PC-9 (cell line): Measurements from ENCODE around the gene PBX1. TPM values are rescaled to one million over a fixed set of nuclear protein-coding genes. Genes with fewer than 3 reads are reported as not detected.

Experiments
- BruUV-seq: library from RNA; stranded (reverse); fragments of 400-500 nt; replicated peaks from 2 replicates; lab custom pipeline; 2021; lab: Mats Ljungman, UMichigan
- CTCF ChIA-PET: fragments of 300-600 bp; sonication (Branson Sonifier 250); formaldehyde crosslinking; loops from one replicate; lab custom pipeline; 2022; ENCODE audit warnings: antibody characterized with exemption; lab: Charles Lee
- POLR2A ChIA-PET: fragments of 300-600 bp; sonication (Branson Sonifier 250); formaldehyde crosslinking; loops from one replicate; lab custom pipeline; 2022; ENCODE audit warnings: antibody characterized with exemption; ENCODE audit not compliant: unreplicated experiment; lab: Charles Lee
- DNase-seq, 2 experiments: peaks; one replicate each; pipeline versions ENCODE4 v3.0.0 to v3.0.0-alpha.2; 2015 to 2022; ENCODE audit warnings: mixed read lengths in 1 of 2
- H2AFZ ChIP-seq: fragments of 200-600 bp; sonication (generic); 2 replicates; pipeline ENCODE4 v1.8.1; 2017; ENCODE audit warnings: antibody characterized with exemption
- H3F3A ChIP-seq: fragments of 200-600 bp; sonication (generic); 2 replicates; pipeline ENCODE4 v1.8.1; 2017; ENCODE audit warnings: antibody characterized with exemption, mild to moderate bottlenecking, low read depth; ENCODE audit not compliant: insufficient read depth
- H3K27ac ChIP-seq: fragments of 200-600 bp; sonication (generic); 2 replicates; pipeline ENCODE4 v1.6.1; 2016; ENCODE audit warnings: mixed run types
- H3K27me3 ChIP-seq: fragments of 200-600 bp; sonication (generic); 2 replicates; pipeline ENCODE4 v1.6.1; 2016; ENCODE audit warnings: low read depth, mixed run types; ENCODE audit not compliant: insufficient read depth
- H3K36me3 ChIP-seq: fragments of 200-600 bp; sonication (generic); 2 replicates; pipeline ENCODE4 v1.6.1; 2016; ENCODE audit warnings: low read depth, mixed run types
- H3K4me1 ChIP-seq: fragments of 200-600 bp; sonication (generic); replicated peaks from 2 replicates; pipeline ENCODE4 v1.6.1; 2016; ENCODE audit warnings: mixed run types; ENCODE audit not compliant: insufficient read depth
- H3K4me2 ChIP-seq: fragments of 200-600 bp; sonication (generic); 2 replicates; pipeline ENCODE4 v1.6.1; 2017; ENCODE audit warnings: mixed run types
- H3K4me3 ChIP-seq: fragments of 200-600 bp; sonication (generic); 2 replicates; pipeline ENCODE4 v1.6.1; 2016; ENCODE audit warnings: mixed run types
- H3K79me2 ChIP-seq: fragments of 200-600 bp; sonication (generic); 2 replicates; pipeline ENCODE4 v1.6.1; 2017; ENCODE audit warnings: low read depth, mixed run types
- H3K9me2 ChIP-seq: fragments of 200-600 bp; sonication (generic); 2 replicates; pipeline ENCODE4 v1.8.1; 2017; ENCODE audit warnings: mild to moderate bottlenecking; ENCODE audit not compliant: insufficient read depth
- H3K9me3 ChIP-seq: fragments of 200-600 bp; sonication (generic); 2 replicates; pipeline ENCODE4 v1.8.1; 2016; ENCODE audit warnings: low read depth; ENCODE audit not compliant: insufficient read depth
- H4K20me1 ChIP-seq: fragments of 200-600 bp; sonication (generic); 2 replicates; pipeline ENCODE4 v1.8.1; 2017; ENCODE audit not compliant: insufficient read depth
- CTCF ChIP-seq: fragments of 200-600 bp; sonication (generic); conservative IDR thresholded peaks from 2 replicates; pipeline ENCODE4 v1.6.1; 2017; ENCODE audit warnings: mixed run types, antibody characterized with exemption, mild to moderate bottlenecking, moderate library complexity
- EZH2 ChIP-seq: fragments of 200-600 bp; sonication (generic); IDR thresholded peaks from 2 replicates; pipeline ENCODE4 v1.8.0; 2017; ENCODE audit warnings: antibody characterized with exemption, low read depth
- intact Hi-C: fragments of 100-400 bp; cut with micrococcal nuclease; formaldehyde crosslinking; loops from one replicate; pipeline ENCODE4 v1.10.0; 2022; ENCODE audit not compliant: unreplicated experiment
- total RNA-seq: library from RNA; stranded (reverse); gene quantifications from 2 replicates; pipeline ENCODE4 v1.2.3, GENCODE V29; 2021

PBX1 gene
- total RNA-seq, 1 experiment from 2014 or later = 57.7 TPM

DNA sequence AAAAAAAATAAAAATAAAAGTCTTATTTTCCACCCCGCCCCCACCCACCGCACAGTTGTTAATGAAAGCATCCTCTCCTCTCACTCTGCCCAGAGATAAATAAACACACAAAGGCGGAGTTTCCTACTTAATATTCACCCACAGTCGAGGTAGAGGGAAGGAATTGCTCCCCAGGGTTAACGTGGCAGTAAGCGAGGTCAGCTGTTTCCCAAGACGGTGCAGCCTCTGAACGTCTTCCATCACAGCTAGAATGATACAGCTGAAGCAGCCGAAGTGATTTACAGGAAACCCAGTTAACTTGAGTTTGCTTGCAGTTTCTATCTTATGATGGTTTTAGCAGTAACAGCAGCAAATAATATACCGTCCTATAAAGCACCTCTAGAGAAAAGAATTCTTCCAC lies 283.9 kb downstream of the PBX1 start:
- DNase-seq = no peak
- Histone ChIP-seq H3K27ac (no peak overlapping the region), H3K36me3 (0 out of 2 replicates have a peak, but pooled peaks cover 6% of the 10 kb centered on the region), H3K4me2 (no peak overlapping the region), H3K9me2 (0 out of 2 replicates have a peak, but pooled peaks cover 3% of the 10 kb centered on the region), H2AFZ (no peak overlapping the region), H4K20me1 (no peaks in the 10 kb centered on the region), H3K9me3 (no peaks in the 10 kb centered on the region), H3K27me3 (no peaks in the 10 kb centered on the region), H3K4me3 (no peak overlapping the region), H3F3A (no peaks in the 10 kb centered on the region), H3K4me1 (no peaks in the 10 kb centered on the region), H3K79me2 (no peaks in the 10 kb centered on the region)
- intact Hi-C loops = no loop called here
- CTCF ChIA-PET = interaction anchor here (0.6 kb wide), 1 partner anchor 895 kb away, joined by 3 read pairs; no protein-coding TSS in a partner anchor
- POLR2A ChIA-PET = no interaction called here
- BruUV-seq = no TSS peak
- no peak for TF ChIP-seq CTCF
- no peak for TF ChIP-seq EZH2

GRCh38 chr1:164843743-164844500 lies 284.9 kb downstream of the PBX1 start:
- H3K36me3 ChIP-seq = 0 out of 2 replicates have a peak, but pooled peaks cover 6% of the 10 kb centered on the region
- intact Hi-C loops = no loop called here
- no peak overlapping the region for H2AFZ ChIP-seq
- no peaks in the 10 kb centered on the region for H3K4me1 ChIP-seq
- no peak for TF ChIP-seq CTCF
- H3K9me3 ChIP-seq = no peaks in the 10 kb centered on the region
- H3K9me2 ChIP-seq = 0 out of 2 replicates have a peak, but pooled peaks cover 3% of the 10 kb centered on the region
- H3K79me2 ChIP-seq = no peaks in the 10 kb centered on the region
- no peaks in the 10 kb centered on the region for H3K27me3 ChIP-seq
- DNase-seq = no peak
- no peak overlapping the region for H3K27ac ChIP-seq
- POLR2A ChIA-PET = no interaction called here
- BruUV-seq = no TSS peak
- H3F3A ChIP-seq = no peaks in the 10 kb centered on the region
- no peaks in the 10 kb centered on the region for H4K20me1 ChIP-seq
- no peak overlapping the region for H3K4me2 ChIP-seq
- CTCF ChIA-PET = no interaction called here
- H3K4me3 ChIP-seq = no peak overlapping the region

GRCh38 chr1:164846731-164847691 lies 288.0 kb downstream of the PBX1 start:
- Histone ChIP-seq H3K36me3 (0 out of 2 replicates have a peak, but pooled peaks cover 6% of the 10 kb centered on the region), H3K9me3 (no peaks in the 10 kb centered on the region), H3F3A (no peaks in the 10 kb centered on the region), H3K4me1 (no peaks in the 10 kb centered on the region), H3K79me2 (no peaks in the 10 kb centered on the region), H3K27me3 (no peaks in the 10 kb centered on the region), H4K20me1 (no peaks in the 10 kb centered on the region), H3K4me2 (no peak overlapping the region), H3K4me3 (no peak overlapping the region), H2AFZ (no peak overlapping the region), H3K27ac (no peak overlapping the region), H3K9me2 (0 out of 2 replicates have a peak, but pooled peaks cover 3% of the 10 kb centered on the region)
- no peak for DNase-seq
- no TSS peak for BruUV-seq
- TF ChIP-seq EZH2 = no peak
- no peak for TF ChIP-seq CTCF
- ChIA-PET CTCF (no interaction called here), POLR2A (no interaction called here)
- intact Hi-C loops = no loop called here
